Fibroblast of upper back skin (primary cell): ENCODE measurements around the gene ZMYND8.
"Not testable (repeated sequence)": the region's sequence is repeated elsewhere in the genome, so short reads cannot be mapped to it uniquely, and the experiment has no call there.

Source experiments
- DNase-seq: peaks from one replicate; pipeline ENCODE4 v3.0.0-alpha.2; 2013

The ZMYND8 gene

DNA sequence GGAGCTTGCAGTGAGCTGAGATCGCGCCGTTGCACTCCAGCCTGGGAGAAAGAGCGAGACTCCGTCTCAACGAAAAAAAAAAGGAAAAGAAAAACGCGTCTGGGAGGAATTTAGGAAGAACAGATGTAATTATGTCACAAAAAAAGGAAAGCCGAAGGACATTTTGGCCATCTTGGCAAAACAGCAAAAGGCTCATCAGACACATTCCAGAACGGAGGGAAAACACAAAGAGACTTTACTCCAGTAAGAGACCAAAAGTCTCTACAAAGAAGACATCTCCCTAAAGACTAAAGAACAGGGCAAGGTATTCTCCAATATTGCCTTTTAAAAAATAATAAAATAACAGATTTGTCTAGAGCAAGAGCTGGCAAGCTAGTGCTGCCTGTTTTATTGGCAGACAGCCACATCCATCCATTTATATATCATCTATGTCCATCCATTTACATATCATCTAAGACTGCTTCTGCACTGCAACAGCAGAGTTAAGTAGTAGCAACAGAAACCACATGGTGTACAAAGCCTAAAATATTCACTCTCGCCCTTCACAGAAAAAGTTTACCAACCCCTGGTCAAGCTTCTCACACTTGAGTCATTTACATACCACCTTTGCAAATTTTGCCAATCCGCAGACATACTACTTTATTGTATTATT is 133.9 kb downstream of the ZMYND8 start:
- DNase-seq = no peak

DNA sequence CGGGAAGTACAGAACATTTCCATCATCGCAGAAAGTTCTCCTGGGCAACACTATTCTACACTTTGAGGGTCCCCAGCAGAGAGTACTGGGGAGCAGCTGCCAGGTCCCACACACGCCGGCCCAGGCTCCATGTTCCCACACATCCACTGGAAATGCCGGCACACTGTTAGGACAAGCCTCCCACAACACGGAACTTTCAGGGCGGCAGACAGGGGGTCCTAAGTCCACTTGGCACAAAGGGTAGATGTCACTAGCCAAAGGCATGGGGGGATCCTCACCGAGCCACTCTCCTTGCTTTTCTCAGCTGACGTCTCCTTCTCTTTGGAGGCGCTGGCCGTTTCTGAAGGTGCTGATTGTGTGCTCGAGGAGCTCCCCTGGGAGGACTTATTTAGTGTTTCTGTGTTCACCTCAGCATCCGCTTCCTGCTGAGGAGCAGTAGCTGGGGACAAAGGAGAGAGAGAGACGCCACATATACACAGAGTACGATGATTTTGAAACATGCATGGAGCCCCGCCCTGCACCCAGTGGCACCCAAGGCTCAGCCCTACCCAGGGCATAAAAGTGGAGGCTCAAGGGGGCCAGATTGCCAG is 135.4 kb downstream of the ZMYND8 start:
- no peak for DNase-seq

DNA sequence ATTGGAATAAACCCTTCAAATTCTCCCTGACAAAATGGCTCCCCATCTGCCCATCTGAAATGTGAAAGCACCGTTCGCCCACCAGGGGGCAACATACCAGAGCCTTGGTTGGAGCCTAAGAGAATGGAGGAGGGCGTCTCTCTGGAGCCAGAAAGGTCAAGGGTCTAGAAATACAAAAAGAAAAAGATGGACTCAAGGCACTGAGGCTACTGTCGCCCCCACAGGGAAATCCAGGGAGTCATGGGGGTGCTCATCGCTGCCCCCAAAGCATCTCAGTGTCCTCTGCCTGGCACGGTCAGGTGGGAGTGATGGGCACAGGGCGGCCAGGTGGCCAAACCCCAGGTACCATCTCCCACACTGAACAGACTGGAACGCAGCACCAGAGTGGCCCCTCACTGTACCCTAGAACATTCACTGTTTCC is 136.3 kb downstream of the ZMYND8 start:
- DNase-seq = peak; percentile 44

GRCh38 chr20:47217482-47218446 is 138.7 kb downstream of the ZMYND8 start:
- DNase-seq = no peak

GRCh38 chr20:47216819-47217410 is 139.6 kb downstream of the ZMYND8 start:
- DNase-seq = no peak

DNA sequence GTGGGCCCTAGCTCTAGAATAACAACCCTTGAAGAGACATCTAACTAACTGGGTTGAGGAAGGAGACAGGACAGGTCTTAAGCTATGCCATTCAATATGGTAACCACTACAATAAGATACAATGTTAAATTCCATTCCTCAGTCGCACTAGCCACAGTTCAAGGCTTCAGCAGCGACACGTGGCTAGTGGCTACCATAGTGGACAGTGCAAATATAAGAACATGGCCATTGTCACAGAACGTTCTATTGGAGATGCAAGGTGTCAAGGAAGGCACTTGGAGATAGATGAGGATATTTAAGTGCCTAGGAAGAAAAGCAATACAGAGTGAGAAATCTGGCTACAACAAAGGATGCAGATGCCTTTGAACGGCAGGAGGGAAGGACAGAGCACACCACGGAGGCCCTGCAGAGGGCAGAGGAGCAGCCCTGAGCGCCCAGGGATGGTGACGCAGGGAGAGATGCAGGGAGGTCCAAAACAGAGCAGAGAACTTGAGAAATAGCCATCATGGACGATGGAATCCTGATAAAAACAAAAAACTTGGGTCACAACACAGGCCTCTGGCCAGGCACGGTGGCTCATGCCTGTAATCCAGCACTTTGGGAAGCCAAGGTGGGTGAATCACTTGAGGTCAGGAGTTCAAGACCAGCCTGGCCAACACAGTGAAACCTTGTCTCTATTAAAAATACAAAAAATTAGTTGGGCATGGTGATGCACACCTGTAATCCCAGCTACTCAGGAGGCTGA is 140.7 kb downstream of the ZMYND8 start:
- DNase-seq = no peak

DNA sequence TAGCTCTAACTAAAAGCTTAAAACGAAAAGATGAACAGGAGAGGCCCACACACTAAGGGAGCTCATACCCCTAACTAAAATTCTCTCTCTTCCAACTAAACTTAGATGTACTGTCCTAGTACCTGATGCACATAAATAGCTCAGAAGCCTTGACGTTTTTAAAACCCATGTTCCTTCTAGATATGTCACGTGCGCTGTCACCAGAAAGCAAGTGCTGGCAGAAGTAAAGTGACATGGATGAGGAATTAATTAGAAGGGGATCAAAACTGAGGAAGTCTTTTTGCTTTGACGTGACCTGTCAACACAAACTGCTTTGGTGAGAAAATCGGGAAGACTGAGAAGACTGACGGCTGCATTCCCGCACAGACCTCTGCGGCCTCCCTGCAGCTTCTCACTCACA is 142.5 kb downstream of the ZMYND8 start:
- no peak for DNase-seq

- no peak for DNase-seq
Observed at GRCh38 chr20:47212606-47213207, 143.8 kb downstream of the ZMYND8 start.

GRCh38 chr20:47211036-47211435 is 145.5 kb downstream of the ZMYND8 start:
- DNase-seq = no peak

DNA sequence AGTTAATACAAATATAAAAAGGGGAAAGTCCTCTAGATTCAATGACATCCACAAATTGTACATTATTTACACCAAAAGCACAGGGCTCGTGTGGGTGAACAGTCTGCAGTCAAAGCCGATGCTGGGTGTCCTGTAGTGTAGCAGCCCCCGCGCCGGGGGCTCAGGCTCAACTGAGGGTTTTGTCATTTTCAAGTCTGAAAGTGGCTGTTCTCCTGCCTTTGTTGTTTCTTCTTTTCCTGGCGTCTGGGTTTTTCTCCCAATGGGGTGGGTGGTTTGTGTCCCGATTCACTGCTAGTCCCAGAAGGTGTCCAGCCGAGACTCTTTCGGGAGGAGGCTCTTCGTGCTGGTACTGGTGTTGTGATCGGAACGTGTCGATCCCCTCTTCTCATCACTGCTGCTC is 146.0 kb downstream of the ZMYND8 start:
- no peak for DNase-seq

DNA sequence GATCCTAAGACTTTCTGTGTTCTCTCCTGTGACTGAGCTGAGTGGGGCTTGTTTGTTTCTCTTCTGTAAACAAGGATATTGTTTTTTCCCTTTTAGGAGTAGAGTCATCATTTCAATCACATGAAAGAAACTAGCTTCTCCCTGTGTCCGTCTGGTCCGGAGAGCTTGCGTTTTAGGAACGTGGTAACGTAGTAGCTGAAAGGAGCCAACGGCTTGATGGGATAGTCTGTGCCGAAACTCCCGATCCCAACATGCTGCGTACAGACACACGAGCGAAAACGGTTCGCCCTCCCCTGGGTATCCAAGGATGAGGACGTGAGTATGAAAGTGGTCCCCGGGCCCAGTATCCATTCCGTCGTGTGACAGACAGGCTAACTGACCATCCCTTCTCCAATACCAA is 146.5 kb downstream of the ZMYND8 start:
- DNase-seq = no peak

GRCh38 chr20:47208534-47209174 is 147.8 kb downstream of the ZMYND8 start:
- DNase-seq = no peak

DNA sequence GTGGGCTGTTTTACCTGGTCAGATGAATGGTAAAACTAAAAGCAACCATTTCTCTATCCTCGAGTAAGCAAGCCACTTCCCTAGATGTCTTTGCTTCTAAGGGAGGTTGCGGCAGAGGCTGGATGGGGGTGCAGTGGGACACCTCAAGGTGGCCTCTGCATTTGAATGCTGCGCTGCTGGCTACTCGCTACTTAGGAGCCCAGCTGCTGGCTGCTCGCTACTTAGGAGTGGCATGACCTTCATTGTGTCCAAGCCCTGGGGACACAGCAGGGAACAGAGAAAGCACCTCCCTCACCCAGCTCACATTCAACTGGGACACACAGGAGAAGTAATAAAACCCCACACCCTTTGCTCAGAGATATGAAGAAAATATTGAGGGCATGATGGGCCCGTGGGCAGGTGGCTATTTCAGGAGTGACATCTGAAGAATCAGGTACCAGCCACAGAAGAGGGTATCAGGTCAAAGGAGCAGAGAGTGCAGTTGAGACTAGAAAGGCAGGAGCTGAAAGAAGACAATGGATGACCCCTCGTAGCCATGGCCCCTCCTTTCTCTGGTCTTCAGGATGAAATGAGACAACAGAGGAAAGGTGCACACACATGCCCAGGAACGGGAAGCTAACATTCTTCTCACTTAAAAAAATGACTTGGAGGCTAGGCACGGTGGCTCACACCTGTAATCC is 149.4 kb downstream of the ZMYND8 start:
- no peak for DNase-seq

- DNase-seq = not testable (repeated sequence)
Observed at GRCh38 chr20:47206552-47206951, 149.9 kb downstream of the ZMYND8 start.

DNA sequence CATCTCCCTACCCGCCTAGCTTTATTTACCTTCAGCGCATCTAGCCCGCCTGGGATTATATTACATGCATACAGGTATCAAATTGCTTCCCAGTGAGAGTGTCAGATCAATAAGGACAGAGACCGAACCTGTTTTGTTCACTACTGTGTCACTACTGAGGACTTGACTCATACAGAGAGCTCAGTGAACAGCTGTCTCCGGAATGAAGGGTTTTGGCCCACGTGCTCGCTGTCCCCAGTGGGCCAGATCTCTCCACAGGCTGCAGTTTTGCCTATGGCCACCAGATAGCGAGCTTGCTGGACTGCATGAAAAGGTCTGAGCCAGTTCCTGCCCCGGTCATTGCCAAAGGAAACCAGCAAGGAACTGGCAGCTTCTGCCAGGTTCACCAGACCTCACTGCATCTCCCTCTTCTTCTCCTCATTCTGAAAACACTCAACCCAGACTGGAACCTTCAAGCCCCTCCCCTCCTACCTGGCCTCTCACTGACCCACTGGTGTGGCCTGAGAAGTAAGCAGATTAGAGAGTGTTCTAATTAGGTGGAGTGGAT is 150.8 kb downstream of the ZMYND8 start:
- peak; percentile 82 for DNase-seq

DNA sequence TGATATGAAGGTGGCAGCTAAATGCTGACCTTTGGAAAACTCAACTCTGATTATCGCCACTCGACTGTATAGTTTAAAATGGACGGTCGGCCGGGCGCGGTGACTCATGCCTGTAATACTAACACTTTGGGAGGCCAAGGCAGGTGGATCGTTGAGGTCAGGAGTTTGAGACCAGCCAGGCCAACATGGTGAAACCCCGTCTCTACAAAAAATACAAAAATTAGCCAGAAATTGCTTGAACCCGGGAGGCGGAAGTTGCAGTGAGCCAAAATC is 151.7 kb downstream of the ZMYND8 start:
- DNase-seq = not testable (repeated sequence)

- peak; percentile 23 for DNase-seq
Observed at GRCh38 chr20:47204008-47204849, 152.3 kb downstream of the ZMYND8 start.

- no peak for DNase-seq
Observed at GRCh38 chr20:47202733-47203667, 153.5 kb downstream of the ZMYND8 start.
